HS-5 (cell line): Measurements from ENCODE around the gene LRRC46.
A peak's percentile ranks its signal among the peaks of the same experiment; 100 is the strongest.

Experiments used
- DNase-seq: peaks from one replicate; pipeline ENCODE4 v3.0.0-alpha.2; 2012; ENCODE audit warnings: low read depth

The LRRC46 gene

DNA sequence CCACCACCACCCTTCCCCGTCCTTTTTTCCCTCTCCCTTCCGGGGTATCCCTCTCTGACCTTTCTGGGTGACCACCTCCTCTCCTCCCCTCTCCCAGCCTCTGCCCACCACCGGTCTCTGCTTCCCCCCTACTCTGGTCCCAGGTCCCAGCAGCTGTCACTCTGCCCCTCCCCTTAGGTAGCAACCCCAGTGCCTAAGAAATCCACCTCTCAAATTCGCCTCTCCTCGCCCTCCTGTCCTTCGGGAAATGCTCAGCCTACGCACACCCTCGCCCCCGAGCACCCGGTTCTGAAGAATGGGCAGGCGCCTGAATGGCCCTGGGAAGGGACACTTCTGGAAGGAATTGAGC, 20.3 kb downstream of the LRRC46 start:
- DNase-seq: no peak

DNA sequence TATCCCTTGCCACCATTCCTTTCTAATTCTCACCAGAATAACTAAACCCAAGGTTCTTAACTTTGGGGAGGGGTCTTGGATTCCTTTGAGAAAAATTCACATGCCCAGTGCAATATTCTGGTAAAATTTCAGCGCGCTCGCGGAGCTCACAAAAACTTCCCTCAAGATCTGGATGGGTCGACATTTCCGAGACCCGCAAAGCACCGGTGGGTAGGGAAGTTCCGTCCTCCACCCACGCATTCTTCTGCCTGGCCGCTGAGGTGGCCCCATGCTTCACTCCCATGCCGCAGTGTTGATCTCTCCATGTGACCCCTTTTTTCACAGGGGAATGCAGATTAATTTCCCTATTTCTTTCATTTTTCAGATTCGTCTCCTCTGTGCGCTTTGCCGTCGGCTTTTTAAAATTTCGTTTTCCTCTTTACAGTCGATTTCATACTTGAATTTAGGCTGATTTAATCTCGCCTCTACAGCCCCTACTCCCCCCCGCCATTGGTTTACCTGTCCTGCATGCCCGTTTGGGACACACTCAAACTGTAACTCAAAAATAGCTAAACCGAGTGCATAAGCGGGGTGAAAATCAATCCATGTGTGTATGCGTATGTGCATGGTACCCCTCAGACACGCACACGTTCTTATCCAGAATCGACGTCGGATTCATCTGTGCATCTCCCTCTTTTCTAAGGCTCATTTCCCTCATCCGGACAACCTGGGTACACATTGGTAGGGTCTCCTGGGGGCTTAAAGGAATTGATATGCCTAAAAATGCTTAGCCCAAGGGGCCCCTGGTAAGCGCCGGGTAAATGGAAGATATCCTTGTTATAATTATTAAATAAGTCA, 20.9 kb downstream of the LRRC46 start:
- DNase-seq: no peak

DNA sequence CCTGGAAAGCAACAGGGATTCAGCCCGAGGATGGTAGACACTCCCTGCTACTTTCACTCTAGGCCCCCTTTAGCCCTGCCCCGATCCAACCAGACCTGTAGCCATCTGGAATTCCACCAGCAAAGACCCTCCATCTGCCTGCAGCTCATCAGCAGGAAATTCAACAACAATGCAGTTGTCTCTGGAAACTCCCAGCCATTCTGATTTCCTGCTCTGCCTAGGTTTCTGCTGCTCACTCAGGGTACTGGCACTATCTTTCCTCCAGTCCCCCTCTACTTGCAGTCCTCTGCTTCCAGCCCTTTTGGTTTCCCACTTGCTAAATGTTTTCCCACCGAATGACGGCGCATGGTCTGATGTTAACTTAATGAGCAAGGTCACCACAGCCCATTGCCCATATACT, 22.1 kb downstream of the LRRC46 start:
- DNase-seq: no peak

DNA sequence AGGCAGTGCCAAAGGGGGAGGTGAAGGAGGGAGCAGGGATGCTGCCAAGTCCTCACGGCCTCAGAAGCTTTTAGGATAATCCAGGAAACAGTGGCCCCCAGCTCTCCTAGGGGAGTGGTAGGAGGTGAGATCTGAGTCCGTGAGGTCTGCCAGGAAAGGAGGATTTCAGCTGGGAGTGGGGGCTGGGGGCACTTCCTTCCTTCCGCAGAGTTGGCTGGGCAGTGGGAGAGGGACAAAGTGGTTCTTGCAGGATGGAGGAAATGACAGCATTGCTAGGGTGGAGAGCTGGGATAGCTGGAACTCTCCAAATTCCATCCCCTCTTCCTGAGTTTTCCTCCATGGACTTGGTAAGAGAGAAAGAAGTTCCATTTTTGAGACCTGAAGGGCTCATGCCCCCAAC, 24.3 kb downstream of the LRRC46 start:
- DNase-seq: no peak

DNA sequence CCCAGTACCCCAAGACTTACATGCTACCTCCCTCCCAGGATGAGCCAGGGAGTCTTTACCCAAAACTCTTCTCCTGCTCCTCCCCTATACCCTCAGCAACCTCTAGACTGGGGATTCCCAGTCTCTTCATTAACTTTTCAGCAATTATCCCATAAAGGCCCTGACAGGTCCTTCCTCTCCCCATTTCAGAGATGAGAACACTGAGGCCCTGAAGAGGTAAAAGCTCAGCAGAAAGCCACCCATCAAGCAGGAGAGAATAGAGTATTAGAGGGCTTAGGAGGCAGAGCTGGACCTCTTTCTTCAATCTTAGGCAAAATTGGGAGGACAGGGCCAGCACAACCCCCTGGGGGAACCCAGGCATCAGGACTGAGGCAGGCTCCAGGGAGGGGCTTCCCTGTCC, 25.4 kb downstream of the LRRC46 start:
- no peak for DNase-seq

DNA sequence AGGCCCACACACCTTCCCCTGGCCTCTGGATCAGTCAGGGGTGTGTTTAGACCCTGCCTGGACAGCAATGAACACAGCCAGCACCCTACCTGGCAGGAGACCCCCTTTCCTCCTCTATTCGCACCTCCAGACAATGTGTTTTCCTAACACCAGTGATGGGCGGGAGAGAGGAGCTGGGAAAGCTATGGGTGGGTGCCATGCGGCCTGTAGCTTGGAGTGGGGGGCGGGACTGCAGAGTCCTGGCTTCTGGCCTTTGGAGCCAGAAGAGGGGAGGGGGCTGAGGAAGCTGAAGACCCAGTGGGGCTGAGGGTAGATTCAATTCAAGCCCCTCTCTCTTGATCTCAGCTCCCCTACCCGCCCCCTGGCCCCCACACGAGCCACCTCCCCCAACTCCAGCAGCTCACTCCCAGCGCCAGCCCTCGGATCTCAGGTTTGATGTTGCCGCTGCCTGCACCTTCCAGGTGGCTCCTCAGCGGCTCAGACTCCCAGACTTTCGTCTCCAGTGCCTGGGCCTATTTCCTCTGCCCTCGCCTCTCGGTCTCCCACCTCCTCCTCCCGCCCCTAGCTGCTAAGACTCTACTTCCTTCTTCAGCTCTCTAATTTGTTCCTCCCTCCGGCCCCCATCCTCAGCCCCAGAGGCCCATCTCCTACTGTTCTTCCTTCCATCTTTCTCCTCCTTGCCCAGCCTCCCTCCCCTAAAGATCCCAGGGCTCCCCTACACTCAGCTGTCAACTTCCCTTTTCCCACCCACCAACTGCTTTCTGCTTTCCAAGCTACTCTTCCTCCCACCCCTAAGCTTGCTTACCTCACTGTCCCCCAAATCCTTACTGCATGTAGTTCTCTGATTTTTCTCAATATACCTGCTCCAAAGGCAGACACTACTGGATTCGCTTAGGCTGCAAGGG, 26.3 kb downstream of the LRRC46 start:
- no peak for DNase-seq

DNA sequence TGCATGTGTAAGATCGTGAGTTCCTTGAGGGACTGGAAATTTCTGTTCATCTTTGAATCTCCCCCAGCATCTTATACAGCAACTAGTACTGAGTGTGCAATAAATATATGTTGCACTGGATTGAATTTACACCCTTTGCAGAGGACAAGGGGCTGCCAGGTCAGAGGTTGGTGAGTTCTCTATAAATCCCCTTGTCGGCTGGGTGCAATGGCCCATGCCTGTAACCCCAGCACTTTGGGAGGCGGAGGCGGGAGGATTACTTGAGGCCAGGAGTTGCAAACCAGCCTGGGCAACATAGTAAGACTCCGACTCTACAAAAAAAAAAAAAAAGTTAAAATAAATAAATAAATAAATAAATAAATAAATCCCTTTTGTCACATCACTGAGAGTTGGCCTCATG, 28.9 kb downstream of the LRRC46 start:
- no peak for DNase-seq

DNA sequence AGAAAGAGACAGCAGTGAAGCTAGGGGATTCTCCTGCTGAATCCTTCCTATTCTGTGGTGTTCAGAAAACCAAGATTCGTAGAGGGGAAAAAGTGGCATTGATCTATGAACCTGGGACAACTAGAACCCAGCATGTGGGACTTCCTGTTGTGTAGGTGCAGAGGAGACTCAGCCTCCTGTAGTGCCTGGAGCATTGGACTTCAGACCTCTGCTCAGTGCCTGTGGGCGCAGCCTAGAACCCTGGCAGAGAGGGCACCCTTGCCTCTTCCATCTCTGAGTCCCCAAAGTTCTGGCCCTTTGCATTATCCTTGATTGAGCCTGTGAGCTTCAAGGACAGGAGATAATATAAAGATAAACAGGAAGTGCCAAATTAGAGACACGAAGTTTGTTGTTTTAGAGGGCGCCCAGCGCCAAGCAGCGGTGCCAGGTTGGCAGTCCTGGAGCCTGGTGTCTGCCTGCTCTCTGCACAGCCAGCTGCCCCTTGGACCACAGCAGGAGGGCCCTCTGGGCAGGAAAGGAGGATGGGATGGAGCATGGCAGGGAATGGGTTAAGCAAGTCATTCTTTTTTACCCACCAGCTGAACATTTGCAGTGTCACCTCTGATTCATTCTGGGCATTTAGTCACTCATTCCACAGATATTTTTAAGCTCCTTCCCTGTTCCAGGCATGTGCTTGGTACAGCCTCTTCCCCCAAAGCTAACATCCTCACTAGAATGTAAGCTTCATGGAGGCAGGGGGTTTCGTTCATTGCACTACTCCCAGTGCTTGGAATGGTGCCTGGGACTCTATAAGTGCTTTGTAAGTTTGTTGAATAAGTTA, 31.4 kb downstream of the LRRC46 start:
- peak; percentile 86 for DNase-seq

DNA sequence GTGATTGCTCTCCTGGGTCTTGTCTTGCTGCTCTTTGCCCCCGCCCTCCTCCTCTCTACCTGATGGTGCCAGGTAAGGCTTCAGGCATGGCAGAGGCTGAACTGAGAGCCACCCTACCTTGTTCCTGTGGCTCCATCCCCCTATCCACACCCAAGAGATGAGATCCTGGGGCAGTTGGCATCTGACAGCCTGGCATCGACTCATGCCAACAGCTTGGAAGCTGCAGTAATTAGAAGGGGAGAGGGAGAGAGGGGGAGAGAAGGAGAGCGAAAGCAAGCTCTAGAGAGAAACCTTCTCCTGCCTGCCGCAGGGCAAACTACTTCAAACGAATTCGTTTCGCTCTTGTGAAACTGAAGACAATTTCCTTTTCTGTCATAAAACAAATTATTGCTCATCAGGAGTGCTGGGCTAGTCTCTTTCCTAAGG, 33.3 kb downstream of the LRRC46 start:
- no peak for DNase-seq

DNA sequence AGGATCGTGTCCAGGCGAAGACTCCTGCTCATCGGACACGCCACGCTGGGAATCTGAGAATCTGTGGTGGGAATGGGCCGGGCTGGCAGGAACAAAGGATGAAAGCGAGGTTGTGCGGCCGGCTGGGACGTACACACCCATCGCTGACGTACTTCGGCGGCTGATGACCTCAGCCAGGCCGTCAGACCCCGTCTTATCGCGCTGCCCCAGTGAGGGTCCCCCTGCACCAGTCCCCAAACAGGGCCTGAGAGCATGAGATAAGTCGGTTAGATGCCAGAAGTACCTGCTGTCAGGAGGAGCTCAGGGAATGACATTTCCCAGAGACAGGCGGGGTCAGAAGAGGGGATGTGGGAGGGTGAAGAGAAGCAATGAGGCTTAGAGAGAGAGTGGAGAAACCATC, 35.5 kb downstream of the LRRC46 start:
- no peak for DNase-seq

DNA sequence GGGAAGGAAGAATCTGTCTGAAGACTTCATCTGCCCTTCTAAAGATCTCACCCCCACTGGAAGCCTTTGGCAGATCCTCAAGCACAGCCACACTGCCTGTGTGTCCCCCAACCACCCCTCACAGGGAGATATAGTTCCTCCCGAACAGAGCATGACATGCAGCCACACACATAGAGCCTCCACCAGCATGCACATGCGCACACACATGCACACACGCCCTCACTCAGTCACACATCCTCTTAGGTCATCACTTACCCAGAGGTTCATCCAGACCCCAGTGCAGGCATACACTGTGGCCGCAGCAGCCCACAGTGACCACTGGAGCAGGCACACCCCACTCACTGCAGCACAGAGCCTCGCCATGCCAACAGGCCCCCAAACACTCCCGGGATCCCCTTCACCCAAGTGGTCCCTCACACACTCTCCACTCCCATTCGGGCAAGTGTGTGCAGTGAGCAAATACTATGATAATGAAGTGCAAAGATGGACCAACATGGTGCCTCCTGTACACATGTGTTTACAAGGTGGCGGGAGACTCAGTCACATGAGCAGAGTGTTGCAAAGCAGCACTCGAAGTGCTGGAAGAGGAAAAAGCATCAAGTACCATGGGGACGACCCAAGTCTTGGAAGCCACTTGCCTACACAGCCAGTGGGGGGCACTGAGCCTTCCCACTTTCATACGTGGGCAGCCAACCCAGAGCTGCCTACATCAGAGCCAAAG, 36.5 kb downstream of the LRRC46 start:
- DNase-seq: no peak

DNA sequence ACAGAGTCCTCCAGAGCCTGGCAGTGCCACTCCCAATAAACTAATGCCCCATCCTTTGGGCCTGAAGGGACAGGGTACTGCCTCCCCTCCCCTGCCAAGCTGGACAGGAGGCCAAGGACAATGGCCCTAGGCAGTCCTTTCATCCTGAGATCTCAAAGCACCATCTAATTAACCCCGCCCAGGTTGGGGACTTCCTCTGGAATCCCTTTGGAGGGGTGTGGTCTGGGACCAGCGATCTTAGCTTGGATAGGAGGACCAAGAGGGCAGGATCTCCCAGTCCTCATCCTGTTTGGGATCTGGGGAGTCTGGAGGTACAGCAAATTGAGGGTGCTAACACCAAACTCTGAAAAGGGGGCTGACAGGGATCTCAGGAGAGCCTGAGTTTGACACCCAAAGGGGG, 37.6 kb downstream of the LRRC46 start:
- no peak for DNase-seq

DNA sequence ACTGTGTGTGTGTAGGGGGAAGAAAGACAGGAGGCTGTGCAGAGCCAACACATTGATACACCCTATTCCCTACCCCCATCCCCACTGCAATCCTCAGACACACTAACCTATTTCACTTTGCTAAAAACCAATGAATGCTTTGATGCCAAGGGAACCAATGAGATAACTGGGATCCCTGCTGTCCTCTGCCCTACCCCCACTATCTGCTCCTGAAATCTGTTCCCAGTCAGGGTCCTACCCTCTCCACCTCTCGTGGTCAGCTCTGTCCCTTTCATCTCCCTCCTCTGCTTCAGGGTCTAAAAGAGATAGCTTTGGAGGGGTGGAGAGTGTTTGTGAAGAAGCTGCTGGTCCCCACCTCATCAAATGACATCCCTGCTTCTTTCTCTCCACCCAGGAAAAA, 38.6 kb downstream of the LRRC46 start:
- no peak for DNase-seq

DNA sequence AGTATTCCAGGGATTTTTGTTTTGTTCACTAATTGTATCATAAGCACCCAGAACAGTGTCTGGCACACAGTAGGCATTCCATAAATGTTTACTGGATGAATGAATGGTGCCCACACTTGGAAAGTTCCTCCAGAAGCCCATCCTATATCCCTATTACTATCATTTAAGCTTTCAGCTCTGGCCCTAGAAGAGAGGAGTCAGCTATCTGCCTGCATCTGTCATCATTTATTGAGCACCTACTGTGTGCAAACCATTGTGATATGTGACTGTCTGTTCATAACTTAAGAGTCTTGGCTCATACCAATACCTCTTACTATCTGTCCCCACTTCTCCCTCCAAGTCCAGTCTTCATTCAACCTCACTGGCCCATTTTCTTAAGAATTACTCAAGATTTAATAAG, 39.6 kb downstream of the LRRC46 start:
- DNase-seq: no peak

DNA sequence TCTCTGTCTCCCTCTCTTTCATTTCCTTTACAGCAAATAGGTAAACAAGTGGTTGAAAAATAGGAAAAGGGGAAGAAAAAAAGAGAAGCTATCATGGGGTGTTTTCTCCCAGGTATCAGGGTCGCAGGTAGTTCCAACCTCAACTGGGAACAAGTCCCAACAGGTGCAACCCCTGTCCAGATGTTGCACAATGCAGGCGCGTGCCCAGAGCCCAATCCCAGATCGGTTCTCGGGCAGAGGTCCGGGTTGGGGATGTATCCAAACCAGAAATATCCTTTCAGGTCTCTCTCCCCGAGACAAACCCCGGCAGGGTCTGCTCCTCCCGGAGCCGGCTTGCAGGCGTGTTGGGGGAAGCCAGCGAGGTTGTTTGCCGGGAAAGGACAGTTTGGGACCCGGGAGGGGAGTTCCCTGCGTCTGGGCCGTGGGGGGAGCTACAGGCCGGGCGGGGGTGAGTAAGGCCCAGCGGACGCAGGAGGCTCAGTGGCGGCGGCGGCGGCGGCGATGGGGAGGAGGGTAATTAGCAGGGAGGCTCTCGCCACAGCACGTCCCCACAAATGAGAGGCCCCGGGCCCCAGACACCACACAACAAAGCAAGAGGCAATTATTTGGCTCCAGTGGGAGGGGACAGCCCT, 40.7 kb downstream of the LRRC46 start:
- no peak for DNase-seq

DNA sequence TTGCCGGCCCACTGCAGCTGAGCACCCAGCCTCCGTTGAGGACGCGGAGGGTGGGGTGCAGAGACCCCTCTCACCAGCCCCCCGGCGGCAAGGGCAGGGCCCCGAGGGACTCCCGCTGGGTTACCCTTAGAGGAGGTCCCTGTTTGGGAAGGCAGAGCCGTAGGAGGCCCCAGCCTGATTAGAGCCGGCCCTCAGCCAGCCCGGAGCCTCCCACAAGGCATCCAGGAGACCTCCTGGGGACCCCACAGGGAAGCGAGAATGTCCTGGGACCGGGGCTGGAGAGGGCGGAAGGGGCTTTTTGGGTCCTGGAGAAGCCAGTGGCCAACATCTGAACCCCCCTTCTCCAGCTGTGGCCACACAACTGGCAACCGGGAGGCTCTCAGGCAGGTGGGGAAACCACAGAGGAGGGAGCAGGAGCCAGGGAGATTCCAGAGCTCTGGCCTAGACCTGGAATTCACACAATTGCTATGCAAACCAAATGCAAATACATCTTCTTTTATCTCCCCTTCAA, 41.2 kb downstream of the LRRC46 start:
- DNase-seq: no peak

DNA sequence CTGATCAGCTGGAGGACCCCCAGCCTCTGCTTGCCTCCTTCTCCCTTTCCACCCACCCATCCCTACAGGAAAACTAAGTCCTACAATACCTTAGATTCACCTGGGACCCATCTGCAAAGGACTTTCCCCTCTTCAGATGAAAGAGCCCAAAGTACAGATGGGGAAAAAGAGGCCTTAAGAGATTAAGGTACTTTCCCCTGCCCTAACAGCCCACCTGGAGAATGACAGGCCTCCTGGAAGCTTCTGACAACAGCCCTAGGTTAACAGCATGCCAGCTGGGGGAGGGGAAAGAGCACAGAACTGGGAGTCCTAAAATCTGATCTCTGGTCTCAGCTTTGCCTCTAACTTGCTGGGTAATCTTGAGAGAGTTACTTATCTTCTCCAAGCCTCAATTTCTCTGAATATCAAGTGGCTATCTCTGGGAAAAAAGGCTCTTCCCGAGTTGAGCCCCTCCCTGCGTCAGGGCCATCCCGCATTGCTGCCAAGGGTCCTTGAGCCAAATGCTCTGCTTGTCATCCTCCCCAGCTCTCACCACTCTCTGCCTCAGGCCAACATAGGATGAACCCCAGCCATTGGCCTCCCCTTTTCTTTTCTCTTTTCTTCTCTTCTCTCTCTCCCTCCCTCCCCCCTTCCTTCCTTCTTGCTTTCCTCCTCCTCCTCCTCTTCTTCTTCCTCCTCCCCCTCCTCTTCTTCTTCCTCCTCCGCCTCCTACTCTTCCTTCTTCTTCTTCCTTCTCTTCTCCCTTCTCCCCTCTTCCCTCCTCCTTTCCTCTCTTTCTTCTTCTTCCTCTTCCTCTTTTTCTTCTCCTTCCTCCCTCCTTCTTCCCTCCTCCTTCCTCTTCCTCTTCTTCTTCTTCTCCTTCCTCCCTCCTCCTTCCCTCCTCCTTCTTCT, 42.0 kb downstream of the LRRC46 start:
- no peak for DNase-seq

DNA sequence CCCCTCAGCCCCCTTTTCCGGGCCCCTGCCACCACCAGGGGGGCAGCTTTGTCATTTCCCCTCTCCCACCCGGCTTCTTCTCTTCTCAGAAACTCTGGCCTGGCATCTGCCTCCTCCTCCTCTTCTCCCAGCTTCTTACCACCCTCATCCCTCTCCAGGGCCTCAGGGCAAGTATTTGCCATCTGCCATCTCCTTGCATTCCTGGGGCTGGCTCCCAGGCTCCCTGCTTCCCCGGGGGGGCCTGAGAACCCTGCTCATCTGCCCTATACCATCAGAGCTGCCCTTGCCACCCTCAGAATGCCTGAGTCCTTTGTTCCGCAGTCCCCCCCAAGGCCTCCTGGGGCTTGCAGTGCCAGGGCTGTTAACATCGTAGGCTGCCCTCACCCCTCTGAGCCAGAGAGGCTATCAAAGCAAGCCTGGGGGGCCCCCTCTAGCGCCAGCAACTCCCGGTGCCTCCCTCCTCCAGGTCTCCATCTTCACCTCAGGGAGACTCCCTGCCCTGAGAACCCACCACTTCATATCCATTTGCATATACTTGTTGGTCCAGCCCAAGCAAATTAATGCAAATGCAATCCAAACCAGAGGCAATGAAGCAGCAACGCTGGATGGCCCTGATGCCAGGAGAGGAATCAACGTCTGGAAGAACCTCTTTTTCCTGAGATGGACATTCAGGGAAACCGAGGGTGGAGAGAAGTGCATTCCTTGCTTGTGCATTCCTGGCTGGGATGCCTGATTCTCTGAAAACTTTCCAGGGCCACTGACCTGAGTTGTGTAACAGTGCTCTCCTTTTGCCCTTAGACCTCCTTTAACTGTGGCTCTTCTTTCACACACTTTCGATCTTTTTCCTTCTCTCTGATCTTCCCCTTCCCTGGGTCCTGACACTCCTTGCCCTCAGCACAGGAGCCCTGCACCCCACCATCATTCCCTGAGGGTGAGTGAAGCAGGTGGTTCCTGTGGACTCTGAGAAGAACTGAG, 43.8 kb downstream of the LRRC46 start:
- DNase-seq: no peak
